IMR-90 (cell line): Measurements from ENCODE around the gene EIF1B.

Source experiments
- CHD1 ChIP-seq: IDR thresholded peaks from 2 replicates; pipeline ENCODE4 v1.6.1; 2012; ENCODE audit warnings: low read depth, low read length, improper control_type of control experiment
- MAFK ChIP-seq: IDR thresholded peaks from 2 replicates; pipeline ENCODE4 v1.6.1; 2012; ENCODE audit warnings: low read depth, low read length, improper control_type of control experiment
- NFE2L2 ChIP-seq: fragments of 150-350 bp; IDR thresholded peaks from 2 replicates; pipeline ENCODE4 v1.6.1; 2016; ENCODE audit warnings: low read depth, mild to moderate bottlenecking, low read length
- POLR2A ChIP-seq: IDR thresholded peaks from 2 replicates; pipeline ENCODE4 v1.6.1; 2012; ENCODE audit warnings: mild to moderate bottlenecking, low read depth, low read length
- RFX5 ChIP-seq: IDR thresholded peaks from 2 replicates; pipeline ENCODE4 v1.8.0; 2012; ENCODE audit warnings: low read depth, mild to moderate bottlenecking, low read length, moderate library complexity
- TF ChIP-seq, protein P1 (sequence below): conservative IDR thresholded peaks from 2 replicates; pipeline ENCODE4 v1.5.1; 2012; ENCODE audit warnings: mild to moderate bottlenecking, low read depth, low read length, improper control_type of control experiment

DNA sequence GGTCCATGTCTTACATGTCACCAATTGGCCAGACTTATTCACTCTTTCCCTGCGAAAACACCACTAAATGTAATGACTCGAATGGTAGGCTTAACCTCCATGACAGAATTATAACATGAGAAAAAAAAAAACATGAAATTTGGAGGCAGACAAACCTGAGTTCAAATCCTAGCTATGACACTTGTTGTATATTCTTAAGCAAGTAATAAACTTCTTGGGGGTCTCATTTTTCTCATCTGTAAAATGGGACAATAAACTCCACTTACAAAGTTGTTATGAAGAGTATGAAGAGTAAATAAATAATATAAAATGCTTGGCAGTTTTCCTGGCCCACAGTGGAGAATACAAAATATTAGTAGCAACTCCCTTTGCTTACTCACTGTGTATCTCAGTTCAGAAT lies 11.4 kb upstream of the EIF1B start:
- TF ChIP-seq, protein P1, sequence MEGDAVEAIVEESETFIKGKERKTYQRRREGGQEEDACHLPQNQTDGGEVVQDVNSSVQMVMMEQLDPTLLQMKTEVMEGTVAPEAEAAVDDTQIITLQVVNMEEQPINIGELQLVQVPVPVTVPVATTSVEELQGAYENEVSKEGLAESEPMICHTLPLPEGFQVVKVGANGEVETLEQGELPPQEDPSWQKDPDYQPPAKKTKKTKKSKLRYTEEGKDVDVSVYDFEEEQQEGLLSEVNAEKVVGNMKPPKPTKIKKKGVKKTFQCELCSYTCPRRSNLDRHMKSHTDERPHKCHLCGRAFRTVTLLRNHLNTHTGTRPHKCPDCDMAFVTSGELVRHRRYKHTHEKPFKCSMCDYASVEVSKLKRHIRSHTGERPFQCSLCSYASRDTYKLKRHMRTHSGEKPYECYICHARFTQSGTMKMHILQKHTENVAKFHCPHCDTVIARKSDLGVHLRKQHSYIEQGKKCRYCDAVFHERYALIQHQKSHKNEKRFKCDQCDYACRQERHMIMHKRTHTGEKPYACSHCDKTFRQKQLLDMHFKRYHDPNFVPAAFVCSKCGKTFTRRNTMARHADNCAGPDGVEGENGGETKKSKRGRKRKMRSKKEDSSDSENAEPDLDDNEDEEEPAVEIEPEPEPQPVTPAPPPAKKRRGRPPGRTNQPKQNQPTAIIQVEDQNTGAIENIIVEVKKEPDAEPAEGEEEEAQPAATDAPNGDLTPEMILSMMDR = no peak
- TF ChIP-seq MAFK (no peak), RFX5 (no peak), NFE2L2 (no peak), POLR2A (no peak), CHD1 (no peak)
